CD4-positive, alpha-beta T cell treated with Interleukin-17A for 4 hours (primary cell): Measurements from ENCODE around the gene OR1L4.

Source experiments
- DNase-seq: peaks from one replicate; pipeline ENCODE4 v3.0.0-alpha.2; 2020; ENCODE audit warnings: mixed read lengths

The OR1L4 gene

GRCh38 chr9:122723690-122724089, at the start of gene OR1L4:
TSS of gene OR1L4 (plus strand) at chr9:122723990. CDS start at chr9:122723990, 0 bp downstream.
- DNase-seq: no peak

- DNase-seq: no peak
Observed at GRCh38 chr9:122684851-122685250, 38.9 kb upstream of the OR1L4 start.

- DNase-seq: no peak
Observed at GRCh38 chr9:122695696-122696095, 28.1 kb upstream of the OR1L4 start.

- DNase-seq: no peak
Observed at GRCh38 chr9:122718038-122718437, 5.8 kb upstream of the OR1L4 start.

GRCh38 chr9:122719218-122719617, 4.6 kb upstream of the OR1L4 start:
- no peak for DNase-seq

GRCh38 chr9:122742003-122742402, 18.2 kb downstream of the OR1L4 start, which contains the start of gene OR1L6:
TSS of gene OR1L6 (plus strand) at chr9:122742303. CDS start at chr9:122749848, 7,545 bp downstream.
- DNase-seq: no peak

GRCh38 chr9:122754825-122755224, 31.0 kb downstream of the OR1L4 start:
- DNase-seq: no peak

- DNase-seq: no peak
Observed at GRCh38 chr9:122767817-122768216, 44.0 kb downstream of the OR1L4 start.
